Breast epithelium (tissue), 4 donors: ENCODE results near the gene AARS2. TPM values are rescaled to one million over a fixed set of nuclear protein-coding genes. Genes with fewer than 3 reads are reported as not detected.

ENCODE experiments used
- DNase-seq, 2 donors: peaks; one replicate each; pipeline ENCODE4 v3.0.0-alpha.2; 2019; ENCODE audit warnings: low spot score in 2 of 2
- H3K27ac ChIP-seq, 2 donors: fragments of 200-600 bp; sonication (generic) in 1 of 2; one replicate each; pipeline ENCODE4 v1.5.1; 2016 to 2019; ENCODE audit warnings: mild to moderate bottlenecking in 1 of 2
- H3K27me3 ChIP-seq, 2 donors: fragments of 200-600 bp; sonication (generic) in 1 of 2; one replicate each; pipeline versions ENCODE4 v1.5.1 to v1.6.0; 2017 to 2019; ENCODE audit warnings: control low read depth in 1 of 2, mild to moderate bottlenecking in 1 of 2
- H3K36me3 ChIP-seq: fragments of 200-600 bp; one replicate; pipeline ENCODE4 v1.5.1; 2019
- H3K4me1 ChIP-seq, 2 donors: fragments of 200-600 bp; sonication (generic); one replicate each; pipeline ENCODE4 v1.5.1; 2016 to 2019; ENCODE audit warnings: control low read depth in 1 of 2
- H3K4me3 ChIP-seq, 3 donors: fragments of 200-600 bp; sonication (generic); 1 replicate in 2 of 3; 2 replicates in 1 of 3; pipeline ENCODE4 v1.5.1; 2016 to 2019; ENCODE audit warnings: mild to moderate bottlenecking in 3 of 3, moderate library complexity in 2 of 3
- H3K9me3 ChIP-seq, 2 donors: fragments of 200-600 bp; sonication (generic) in 1 of 2; one replicate each; pipeline ENCODE4 v1.5.1; 2016 to 2019; ENCODE audit warnings: control low read depth in 1 of 2
- CTCF ChIP-seq, 3 donors: fragments of 450-650 bp; IDR thresholded peaks; one replicate each; pipeline ENCODE4 v1.5.1; 2016 to 2017; ENCODE audit warnings: antibody characterized with exemption in 3 of 3, mild to moderate bottlenecking in 3 of 3, moderate library complexity in 3 of 3
- POLR2A ChIP-seq: fragments of 450-650 bp; IDR thresholded peaks from one replicate; pipeline ENCODE4 v1.6.1; 2016; ENCODE audit warnings: antibody characterized with exemption, mild to moderate bottlenecking, moderate library complexity
- POLR2AphosphoS5 ChIP-seq, 3 donors: sonication (generic); formaldehyde crosslinking; IDR thresholded peaks; one replicate each; pipeline ENCODE4 v1.6.1; 2017; ENCODE audit warnings: antibody characterized with exemption in 3 of 3
- intact Hi-C: fragments of 100-400 bp; cut with DNase I; formaldehyde crosslinking; loops from one replicate; pipeline ENCODE4 v1.15.1; 2023; ENCODE audit warnings: low total_unique reads
- total RNA-seq, 3 donors: library from RNA; depleted of rRNA; stranded (reverse); fragments of >200 nt; gene quantifications; one replicate each; pipeline ENCODE4 v1.1.0, GENCODE V29; 2016

Gene AARS2
- total RNA-seq, 3 donors from 2014 or later, result 6.9 to 16.5 (median 12.8) TPM

- H3K4me3 ChIP-seq, result peak overlapping the region; percentile 20 to 55 (median 34)
- no peaks in the 10 kb centered on the region for H3K4me1 ChIP-seq
- TF ChIP-seq POLR2AphosphoS5 (IDR thresholded peaks at IDR 0.05), result no peak
- no peak for TF ChIP-seq POLR2A
- TF ChIP-seq CTCF (IDR thresholded peaks at IDR 0.05), result no peak
- H3K27me3 ChIP-seq, result peaks cover 0 to 14% of the 10 kb centered on the region in 2 donors
- H3K36me3 ChIP-seq, result no peaks in the 10 kb centered on the region
- no peak overlapping the region for H3K27ac ChIP-seq
- no peak for DNase-seq
- intact Hi-C loops, result loop anchor here (10.0 kb wide), 1 partner anchor 747 kb away; no protein-coding TSS in a partner anchor
- H3K9me3 ChIP-seq, result no peaks in the 10 kb centered on the region
Measured at GRCh38 chr6:44342052-44342451, 28.9 kb upstream of the AARS2 start.

GRCh38 chr6:44341095-44341890 is 28.1 kb upstream of the AARS2 start:
- no peaks in the 10 kb centered on the region for H3K9me3 ChIP-seq
- TF ChIP-seq CTCF (IDR thresholded peaks at IDR 0.05) (no peak), POLR2A (no peak), POLR2AphosphoS5 (IDR thresholded peaks at IDR 0.05) (no peak)
- no peaks in the 10 kb centered on the region for H3K4me1 ChIP-seq
- H3K36me3 ChIP-seq, result no peaks in the 10 kb centered on the region
- no peak overlapping the region for H3K4me3 ChIP-seq
- no peak overlapping the region for H3K27ac ChIP-seq
- H3K27me3 ChIP-seq, result peaks cover 0 to 14% of the 10 kb centered on the region in 2 donors
- intact Hi-C loops, result loop anchor here (10.0 kb wide), 1 partner anchor 746 kb away; no protein-coding TSS in a partner anchor
- DNase-seq, result no peak

- intact Hi-C loops, result loop anchor here (10.0 kb wide), 1 partner anchor 745 kb away; no protein-coding TSS in a partner anchor
- H3K4me1 ChIP-seq, result no peaks in the 10 kb centered on the region
- TF ChIP-seq POLR2AphosphoS5 (IDR thresholded peaks at IDR 0.05) (no peak), POLR2A (no peak)
- H3K4me3 ChIP-seq, result no peak overlapping the region
- no peaks in the 10 kb centered on the region for H3K36me3 ChIP-seq
- no peak for DNase-seq
- H3K27me3 ChIP-seq, result peaks cover 0 to 12% of the 10 kb centered on the region in 2 donors
- no peak overlapping the region for H3K27ac ChIP-seq
- no peaks in the 10 kb centered on the region for H3K9me3 ChIP-seq
Measured at GRCh38 chr6:44339763-44340625, 26.8 kb upstream of the AARS2 start.

GRCh38 chr6:44339301-44339700 is 26.2 kb upstream of the AARS2 start:
- intact Hi-C loops, result no loop called here
- H3K4me1 ChIP-seq, result no peaks in the 10 kb centered on the region
- no peaks in the 10 kb centered on the region for H3K36me3 ChIP-seq
- H3K9me3 ChIP-seq, result no peaks in the 10 kb centered on the region
- TF ChIP-seq POLR2A (no peak), CTCF (IDR thresholded peaks at IDR 0.05) (no peak), POLR2AphosphoS5 (IDR thresholded peaks at IDR 0.05) (no peak)
- DNase-seq, result no peak
- H3K27me3 ChIP-seq, result peaks cover 0 to 8% of the 10 kb centered on the region in 2 donors
- H3K4me3 ChIP-seq, result no peak overlapping the region
- H3K27ac ChIP-seq, result no peak overlapping the region

- peak in 1 of 2 donors; percentile 55 for DNase-seq
- H3K4me1 ChIP-seq, result no peaks in the 10 kb centered on the region
- intact Hi-C loops, result no loop called here
- H3K9me3 ChIP-seq, result no peaks in the 10 kb centered on the region
- H3K4me3 ChIP-seq, result no peak overlapping the region
- TF ChIP-seq CTCF (IDR thresholded peaks at IDR 0.05), result peak; percentile 25 to 73 (median 53)
- TF ChIP-seq POLR2A, result no peak
- H3K36me3 ChIP-seq, result no peaks in the 10 kb centered on the region
- peaks cover 0 to 8% of the 10 kb centered on the region in 2 donors for H3K27me3 ChIP-seq
- no peak overlapping the region for H3K27ac ChIP-seq
Measured at GRCh38 chr6:44338228-44339122, 25.3 kb upstream of the AARS2 start.
